Mesothelial cell of epicardium (in vitro differentiated cells): ENCODE measurements around the gene ZMIZ2. TPM values are rescaled to one million over a fixed set of nuclear protein-coding genes. Genes with fewer than 3 reads are reported as not detected.

Experiments used
- DNase-seq, 2 experiments: peaks; one replicate each; pipeline ENCODE4 v3.0.0; 2021; ENCODE audit warnings: low spot score in 2 of 2; ENCODE audit not compliant: unreplicated experiment in 2 of 2
- H3K27ac Mint-ChIP-seq: 2 replicates; pipeline ENCODE4 v1.8.0; 2021; ENCODE audit warnings: mixed read lengths
- H3K27me3 Mint-ChIP-seq: 2 replicates; pipeline ENCODE4 v1.8.0; 2021; ENCODE audit warnings: low read depth, mixed read lengths
- H3K36me3 Mint-ChIP-seq: 2 replicates; pipeline ENCODE4 v1.8.0; 2021; ENCODE audit warnings: mixed read lengths
- H3K4me1 Mint-ChIP-seq: 2 replicates; pipeline ENCODE4 v1.8.0; 2021; ENCODE audit warnings: mixed read lengths
- H3K4me3 Mint-ChIP-seq: 2 replicates; pipeline ENCODE4 v1.8.0; 2021; ENCODE audit warnings: mild to moderate bottlenecking, moderate library complexity, mixed read lengths
- H3K9me3 Mint-ChIP-seq: 2 replicates; pipeline ENCODE4 v1.8.0; 2021; ENCODE audit warnings: mixed read lengths
- CTCF ChIP-seq: fragments of 200-600 bp; sonication (generic); IDR thresholded peaks from one replicate; pipeline ENCODE4 v1.5.0; 2021; ENCODE audit warnings: antibody characterized with exemption; ENCODE audit not compliant: unreplicated experiment
- total RNA-seq: library from RNA; stranded (reverse); gene quantifications from 3 replicates; pipeline ENCODE4 v1.2.1, GENCODE V29; 2021

Gene ZMIZ2
- total RNA-seq, 1 donor from 2014 or later: 164 TPM

GRCh38 chr7:44766416-44766801 is 17.8 kb downstream of the ZMIZ2 start:
- Mint-ChIP-seq H3K4me3 (no peak overlapping the region), H3K9me3 (no peaks in the 10 kb centered on the region), H3K27ac (no peak overlapping the region), H3K27me3 (no peaks in the 10 kb centered on the region), H3K4me1 (peaks cover 30% of the 10 kb centered on the region), H3K36me3 (peaks cover 33% of the 10 kb centered on the region)
- DNase-seq: no peak
- TF ChIP-seq CTCF: no peak

- H3K36me3 Mint-ChIP-seq: peaks cover 28% of the 10 kb centered on the region
- peak overlapping the region; percentile 94 for H3K27ac Mint-ChIP-seq
Measured at GRCh38 chr7:44767134-44767911, 18.7 kb downstream of the ZMIZ2 start.

GRCh38 chr7:44767912-44768627 is 19.4 kb downstream of the ZMIZ2 start:
- Mint-ChIP-seq H3K27me3 (no peaks in the 10 kb centered on the region), H3K27ac (peak overlapping the region; percentile 94), H3K9me3 (no peaks in the 10 kb centered on the region), H3K4me1 (peaks cover 30% of the 10 kb centered on the region), H3K4me3 (peak overlapping the region; percentile 24), H3K36me3 (peaks cover 26% of the 10 kb centered on the region)
- no peak for TF ChIP-seq CTCF
- no peak for DNase-seq

More at GRCh38 chr7:44767134-44767911, 18.7 kb downstream of the ZMIZ2 start:
- Mint-ChIP-seq H3K9me3 (no peaks in the 10 kb centered on the region), H3K27me3 (no peaks in the 10 kb centered on the region), H3K4me1 (peaks cover 30% of the 10 kb centered on the region), H3K4me3 (no peak overlapping the region)
- no peak for TF ChIP-seq CTCF
- no peak for DNase-seq

- H3K27ac Mint-ChIP-seq: peak overlapping the region; percentile 94
- DNase-seq: no peak
- H3K27me3 Mint-ChIP-seq: no peaks in the 10 kb centered on the region
- peaks cover 30% of the 10 kb centered on the region for H3K4me1 Mint-ChIP-seq
- no peak for TF ChIP-seq CTCF
- H3K9me3 Mint-ChIP-seq: no peaks in the 10 kb centered on the region
- H3K36me3 Mint-ChIP-seq: peaks cover 22% of the 10 kb centered on the region
- H3K4me3 Mint-ChIP-seq: no peak overlapping the region
Measured at GRCh38 chr7:44768628-44769371, 20.2 kb downstream of the ZMIZ2 start.

GRCh38 chr7:44769376-44769775 is 20.7 kb downstream of the ZMIZ2 start:
- no peak for TF ChIP-seq CTCF
- no peaks in the 10 kb centered on the region for H3K9me3 Mint-ChIP-seq
- H3K4me3 Mint-ChIP-seq: no peak overlapping the region
- peaks cover 30% of the 10 kb centered on the region for H3K4me1 Mint-ChIP-seq
- H3K36me3 Mint-ChIP-seq: peaks cover 20% of the 10 kb centered on the region
- no peaks in the 10 kb centered on the region for H3K27me3 Mint-ChIP-seq
- peak overlapping the region; percentile 59 for H3K27ac Mint-ChIP-seq
- DNase-seq: no peak
